T-helper 1 cell treated with Interleukin-12 subunit alpha and Interleukin-12 subunit beta and Interleukin-4 antibody, amounts not matched to agents 30 ng/mL and 1 ng/mL, for 36 hours (primary cell): ENCODE measurements around the gene HIBCH. TPM values are rescaled to one million over a fixed set of nuclear protein-coding genes. Genes with fewer than 3 reads are reported as not detected.

Experiments
- intact Hi-C: fragments of 100-400 bp; cut with micrococcal nuclease; formaldehyde crosslinking; loops from one replicate; pipeline ENCODE4 v1.15.1; 2024
- total RNA-seq: library from RNA; stranded (reverse); gene quantifications from 2 replicates; pipeline ENCODE4 v1.2.3, GENCODE V29; 2022

HIBCH gene
- total RNA-seq, 1 donor from 2014 or later, result 18.8 TPM

DNA sequence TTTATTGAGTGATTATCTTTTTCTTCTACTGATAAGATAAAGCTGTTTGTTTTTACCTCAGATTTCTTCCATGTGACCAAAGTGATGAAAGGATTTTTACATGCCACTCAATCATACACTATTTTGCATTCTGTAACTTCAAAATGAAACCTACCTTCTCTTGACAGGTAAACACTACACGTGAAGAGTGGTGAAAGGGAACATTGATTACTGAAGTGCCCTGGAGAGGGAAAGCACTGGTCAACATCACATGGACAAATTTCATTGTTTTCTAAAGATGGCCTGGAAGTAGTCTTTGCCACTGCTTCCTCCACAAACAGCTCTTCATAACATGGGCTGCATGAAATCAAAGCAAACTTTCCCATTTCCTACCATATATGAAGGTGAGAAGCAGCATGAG is 120.1 kb downstream of the HIBCH start:
- intact Hi-C loops, result no loop called here

DNA sequence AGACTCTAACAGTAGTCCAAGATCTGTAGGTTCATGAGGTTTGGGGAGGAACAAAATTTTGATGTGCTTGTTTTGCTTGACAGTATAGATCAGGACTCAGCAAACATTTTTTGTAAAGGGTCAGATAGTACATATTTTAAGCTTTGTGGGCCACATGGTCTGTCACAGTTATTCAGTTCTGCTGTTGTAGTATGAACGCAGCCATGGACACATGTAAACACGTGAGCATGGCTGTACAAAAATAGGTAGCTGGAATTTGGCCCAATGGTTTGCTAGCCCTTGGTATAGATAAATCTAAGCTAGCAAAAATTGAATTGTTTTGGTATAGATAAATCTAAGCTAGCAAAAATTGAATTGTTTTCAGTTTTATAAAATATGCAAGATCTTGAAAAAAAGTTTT is 120.5 kb downstream of the HIBCH start:
- intact Hi-C loops, result no loop called here

- intact Hi-C loops, result no loop called here
Measured at GRCh38 chr2:190197143-190197720, 122.4 kb downstream of the HIBCH start.

GRCh38 chr2:190190507-190191162 is 129.0 kb downstream of the HIBCH start:
- intact Hi-C loops, result no loop called here

- intact Hi-C loops, result no loop called here
Measured at GRCh38 chr2:190188289-190188688, 131.3 kb downstream of the HIBCH start.

DNA sequence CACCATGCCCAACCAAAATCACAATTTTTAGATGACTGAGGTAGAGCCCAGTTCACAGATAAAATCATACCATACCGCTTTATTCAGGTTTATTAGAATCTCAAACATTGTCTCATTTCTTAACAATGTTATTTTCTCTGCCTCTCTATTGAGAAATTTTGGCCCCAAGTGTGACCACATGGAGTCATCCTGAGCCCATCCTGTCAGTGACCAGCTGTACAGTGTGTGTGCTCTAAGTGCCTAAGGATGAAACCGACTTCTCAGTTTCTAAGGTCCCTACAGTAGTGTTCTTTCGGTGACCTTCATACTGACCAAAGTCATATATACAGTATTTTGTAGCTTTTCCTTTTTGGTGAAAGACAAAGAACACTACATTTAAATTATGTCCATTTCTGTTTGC is 133.4 kb downstream of the HIBCH start:
- intact Hi-C loops, result no loop called here

GRCh38 chr2:190185380-190185779 is 134.2 kb downstream of the HIBCH start:
- intact Hi-C loops, result no loop called here

DNA sequence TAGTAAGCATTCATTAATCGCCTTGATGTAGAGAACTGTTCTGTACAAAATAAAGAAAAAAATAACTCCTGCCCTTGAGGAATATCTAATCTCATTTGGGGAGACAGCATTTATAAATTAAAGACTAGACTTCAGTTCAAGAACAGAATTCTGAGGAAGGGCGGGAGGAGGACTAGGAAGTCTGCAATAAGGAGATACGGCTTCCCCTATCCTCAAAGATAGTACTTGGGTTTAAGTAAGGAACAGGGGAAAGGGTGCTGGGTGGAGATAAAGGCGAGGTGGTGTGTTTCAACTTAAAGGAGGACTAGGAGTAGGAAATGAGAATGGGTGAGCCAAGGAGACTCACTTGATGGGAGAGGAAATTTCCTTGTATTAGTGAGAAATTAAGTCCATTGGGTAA is 135.2 kb downstream of the HIBCH start:
- intact Hi-C loops, result no loop called here

DNA sequence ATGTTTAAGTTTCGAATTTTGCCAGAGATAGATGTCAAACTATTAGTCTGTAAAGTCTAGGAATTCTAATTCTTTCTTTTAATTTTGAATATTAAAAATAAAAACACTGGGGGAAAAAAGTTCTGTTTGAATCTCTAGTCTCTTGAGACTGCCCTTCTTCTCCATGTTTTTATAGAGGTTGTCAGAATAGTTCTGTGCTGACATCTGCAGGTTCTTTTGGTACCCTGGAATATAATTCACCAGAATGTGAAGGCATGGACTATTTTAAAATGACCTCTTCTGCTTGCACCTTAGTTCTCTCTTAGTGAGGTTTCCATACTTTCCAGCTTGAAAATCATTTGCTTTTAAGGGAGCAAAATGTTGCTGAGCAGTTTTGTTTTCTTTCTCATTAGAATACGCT is 136.1 kb downstream of the HIBCH start:
- intact Hi-C loops, result no loop called here

GRCh38 chr2:190182071-190182524 is 137.5 kb downstream of the HIBCH start:
- intact Hi-C loops, result no loop called here

- intact Hi-C loops, result no loop called here
Measured at GRCh38 chr2:190181123-190181669, 138.4 kb downstream of the HIBCH start.

- intact Hi-C loops, result no loop called here
Measured at GRCh38 chr2:190180313-190181122, 139.1 kb downstream of the HIBCH start.

DNA sequence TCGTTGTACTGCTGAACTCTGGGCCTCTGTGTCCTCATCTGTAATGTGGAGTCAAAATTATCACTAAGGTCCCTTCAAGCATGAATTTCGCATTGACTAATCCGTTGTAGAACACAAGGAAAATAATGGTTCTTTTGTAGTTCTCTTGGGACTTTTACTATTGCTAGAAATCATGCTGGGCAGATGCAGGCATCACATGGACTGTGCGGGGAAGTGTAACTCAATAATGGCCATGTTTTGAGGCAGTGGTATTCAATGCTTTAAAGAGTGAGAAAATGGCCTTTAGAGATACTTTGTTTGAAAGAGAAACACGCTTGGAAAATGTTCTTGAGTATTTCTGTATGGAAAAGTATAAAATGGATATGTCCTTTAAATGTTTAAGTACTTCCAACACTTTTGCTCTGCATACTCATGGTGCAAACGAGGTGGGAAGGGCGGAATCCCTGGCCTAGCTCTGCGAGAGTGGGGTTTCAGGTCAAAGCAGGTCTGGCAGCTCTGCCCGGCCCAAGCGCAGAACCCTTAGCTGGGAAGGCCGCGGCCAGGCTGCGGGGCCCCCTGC is 139.8 kb downstream of the HIBCH start:
- intact Hi-C loops, result no loop called here

GRCh38 chr2:190178066-190178722 is 141.4 kb downstream of the HIBCH start:
- intact Hi-C loops, result no loop called here

GRCh38 chr2:190177249-190178040 is 142.2 kb downstream of the HIBCH start:
- intact Hi-C loops, result no loop called here

DNA sequence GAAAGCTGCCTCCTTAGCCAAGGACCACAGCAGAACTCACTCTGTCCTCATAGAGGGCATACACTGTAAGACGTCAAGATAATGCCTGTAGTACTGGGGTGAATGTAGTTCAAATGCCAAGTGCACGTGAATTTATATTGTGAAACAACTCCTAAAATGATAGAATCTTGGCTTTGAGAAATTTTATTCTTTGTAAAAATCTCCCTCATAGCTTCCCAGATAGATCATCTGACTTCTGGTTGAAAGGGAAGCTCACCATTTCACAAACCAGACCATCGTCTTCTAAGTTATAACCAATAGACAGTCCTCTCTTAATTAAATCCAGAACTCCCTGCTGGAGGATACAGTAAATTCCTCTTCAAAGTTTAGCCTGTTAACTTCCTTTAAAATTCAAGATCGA is 146.2 kb downstream of the HIBCH start:
- intact Hi-C loops, result no loop called here

DNA sequence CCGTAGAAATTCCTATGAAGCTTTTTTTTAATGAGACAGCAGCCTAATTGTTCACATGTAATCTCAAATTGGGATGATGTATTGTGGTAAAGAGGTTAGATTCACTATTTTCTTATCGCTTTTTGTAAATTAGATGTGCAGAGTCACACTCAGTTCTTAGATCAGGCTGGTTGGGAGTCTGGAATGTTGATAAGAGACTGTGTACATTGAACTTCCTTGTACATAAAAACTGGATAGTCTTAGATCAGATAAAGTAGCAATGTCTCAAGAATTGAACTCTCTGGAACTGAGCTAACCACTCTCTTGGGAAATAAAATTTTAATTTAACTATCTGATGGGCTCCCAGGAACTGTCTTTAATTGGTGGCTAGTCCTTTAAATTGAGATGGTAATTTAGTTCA is 149.0 kb downstream of the HIBCH start:
- intact Hi-C loops, result no loop called here

DNA sequence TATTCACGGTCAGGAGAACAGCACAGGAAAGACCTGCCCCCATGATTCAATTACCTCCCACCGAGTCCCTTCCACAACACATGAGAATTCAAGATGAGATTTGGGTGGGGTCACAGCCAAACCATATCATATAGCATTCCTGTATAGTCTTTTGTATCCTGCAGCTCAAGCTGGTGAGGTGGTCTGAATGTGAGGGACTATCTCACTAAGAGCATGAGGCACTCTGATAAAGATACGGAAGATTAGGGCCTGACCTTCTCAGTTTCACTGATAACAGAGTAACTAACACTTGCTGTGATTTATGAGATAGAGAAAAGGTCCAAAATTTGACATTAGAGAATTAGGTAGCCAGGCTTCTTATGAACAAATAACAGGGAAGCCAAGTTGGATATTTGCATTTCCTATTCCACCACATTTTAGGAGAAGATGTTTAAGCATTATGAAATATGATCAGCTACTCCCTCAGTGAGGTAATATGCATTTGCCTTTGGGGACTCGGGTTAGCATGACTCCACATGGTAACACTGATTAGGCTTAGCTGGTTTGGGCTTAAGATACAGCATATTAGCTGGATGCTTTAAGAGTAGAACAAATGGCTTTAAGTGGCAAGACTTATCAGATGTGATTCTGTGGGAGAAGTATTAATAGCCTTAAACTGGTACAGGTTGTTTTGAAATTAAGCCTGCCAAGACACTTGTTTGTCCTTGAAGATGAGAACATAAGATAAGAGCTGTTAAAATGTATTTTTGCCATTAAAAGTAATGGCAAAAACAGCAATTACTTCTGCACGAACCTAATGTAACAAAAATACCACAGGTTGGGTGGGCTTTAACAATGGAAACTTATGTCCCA is 150.2 kb downstream of the HIBCH start:
- intact Hi-C loops, result no loop called here

- intact Hi-C loops, result no loop called here
Measured at GRCh38 chr2:190167702-190168101, 151.9 kb downstream of the HIBCH start.

- intact Hi-C loops, result no loop called here
Measured at GRCh38 chr2:190165491-190165890, 154.1 kb downstream of the HIBCH start.
